ENCODE data around the gene MAMDC4.

DNA sequence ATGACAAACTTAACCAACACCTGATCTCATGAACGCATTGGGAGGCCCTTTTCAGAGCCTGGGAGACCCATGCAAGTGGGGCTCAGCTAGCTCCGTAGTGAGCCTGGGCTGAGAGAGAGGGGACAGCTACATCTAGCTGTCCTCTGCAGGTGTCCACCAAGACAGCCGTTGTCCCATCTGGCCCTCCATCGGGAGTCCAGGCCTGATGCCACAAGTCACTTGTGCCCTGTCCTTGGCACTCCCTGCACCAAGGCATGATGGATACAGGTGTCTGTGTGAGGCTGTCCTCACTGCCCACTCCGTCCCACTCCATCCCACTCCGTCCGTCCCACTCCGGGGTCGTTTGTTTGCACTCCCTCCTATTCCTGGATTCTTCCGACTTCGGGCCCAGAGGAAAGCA lies 16.5 kb downstream of the MAMDC4 start:
- TF ChIP-seq, protein P1, sequence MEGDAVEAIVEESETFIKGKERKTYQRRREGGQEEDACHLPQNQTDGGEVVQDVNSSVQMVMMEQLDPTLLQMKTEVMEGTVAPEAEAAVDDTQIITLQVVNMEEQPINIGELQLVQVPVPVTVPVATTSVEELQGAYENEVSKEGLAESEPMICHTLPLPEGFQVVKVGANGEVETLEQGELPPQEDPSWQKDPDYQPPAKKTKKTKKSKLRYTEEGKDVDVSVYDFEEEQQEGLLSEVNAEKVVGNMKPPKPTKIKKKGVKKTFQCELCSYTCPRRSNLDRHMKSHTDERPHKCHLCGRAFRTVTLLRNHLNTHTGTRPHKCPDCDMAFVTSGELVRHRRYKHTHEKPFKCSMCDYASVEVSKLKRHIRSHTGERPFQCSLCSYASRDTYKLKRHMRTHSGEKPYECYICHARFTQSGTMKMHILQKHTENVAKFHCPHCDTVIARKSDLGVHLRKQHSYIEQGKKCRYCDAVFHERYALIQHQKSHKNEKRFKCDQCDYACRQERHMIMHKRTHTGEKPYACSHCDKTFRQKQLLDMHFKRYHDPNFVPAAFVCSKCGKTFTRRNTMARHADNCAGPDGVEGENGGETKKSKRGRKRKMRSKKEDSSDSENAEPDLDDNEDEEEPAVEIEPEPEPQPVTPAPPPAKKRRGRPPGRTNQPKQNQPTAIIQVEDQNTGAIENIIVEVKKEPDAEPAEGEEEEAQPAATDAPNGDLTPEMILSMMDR (tag by site-specific recombination; IDR thresholded peaks at IDR 0.05): no peak
- TF ChIP-seq TCF7L2 (IDR thresholded peaks at IDR 0.05; ENCODE audit: borderline replicate concordance, low read depth, low read length) (no peak), ZNF404 (tag by site-specific recombination; IDR thresholded peaks at IDR 0.05) (no peak)
